HG03469 (cell line): ENCODE data around the gene P2RX2.

Experiments used
- ATAC-seq: cut with Tn5 transposase; IDR thresholded peaks from one replicate; pipeline ENCODE4 v1.9.1; 2021; ENCODE audit warnings: mild to moderate bottlenecking, moderate library complexity, moderate number of reproducible peaks; ENCODE audit not compliant: unreplicated experiment

Gene P2RX2

GRCh38 chr12:132617822-132618682 is 524 bp upstream of the P2RX2 start:
- no peak for ATAC-seq

GRCh38 chr12:132619071-132619385 is 452 bp downstream of the P2RX2 start:
- no peak for ATAC-seq

GRCh38 chr12:132619386-132620112 is 973 bp downstream of the P2RX2 start:
- ATAC-seq = no peak

- ATAC-seq = no peak
Measured at GRCh38 chr12:132620113-132620898, 1.7 kb downstream of the P2RX2 start.

- no peak for ATAC-seq
Measured at GRCh38 chr12:132620899-132621656, 2.5 kb downstream of the P2RX2 start.

GRCh38 chr12:132621657-132622435 is 3.3 kb downstream of the P2RX2 start:
- no peak for ATAC-seq

GRCh38 chr12:132622437-132623071 is 4.0 kb downstream of the P2RX2 start:
- ATAC-seq = no peak

GRCh38 chr12:132623072-132623869 is 4.7 kb downstream of the P2RX2 start:
- no peak for ATAC-seq

- no peak for ATAC-seq
Measured at GRCh38 chr12:132624186-132624855, 5.7 kb downstream of the P2RX2 start.

- no peak for ATAC-seq
Measured at GRCh38 chr12:132624910-132625630, 6.5 kb downstream of the P2RX2 start.

- no peak for ATAC-seq
Measured at GRCh38 chr12:132625731-132626430, 7.3 kb downstream of the P2RX2 start.

- no peak for ATAC-seq
Measured at GRCh38 chr12:132629330-132629729, 10.8 kb downstream of the P2RX2 start.

- no peak for ATAC-seq
Measured at GRCh38 chr12:132630672-132631071, 12.1 kb downstream of the P2RX2 start.

- no peak for ATAC-seq
Measured at GRCh38 chr12:132631666-132632065, 13.1 kb downstream of the P2RX2 start.

- no peak for ATAC-seq
Measured at GRCh38 chr12:132632521-132633228, 14.1 kb downstream of the P2RX2 start.

- no peak for ATAC-seq
Measured at GRCh38 chr12:132633398-132633797, 14.8 kb downstream of the P2RX2 start.
